ENCODE results near the gene DNAH6.

The DNAH6 gene

GRCh38 chr2:84832772-84833461 is 316.6 kb downstream of the DNAH6 start:
- Histone ChIP-seq H3K36me3 (ENCODE audit: control insufficient read depth in 4 of 4, insufficient read depth in 4 of 4, low read length in 3 of 4) (no peaks in the 10 kb centered on the region), H3K9me3 (ENCODE audit: control extremely low read depth in 1 of 5, control insufficient read depth in 4 of 5, insufficient read depth in 2 of 5, low read depth in 1 of 5, low read length in 4 of 5) (peaks cover 0 to 19% (median 5%) of the 10 kb centered on the region in 5 experiments), H3K4me3 (ENCODE audit: control insufficient read depth in 1 of 7, extremely low read depth in 1 of 7, insufficient read depth in 4 of 7, low read depth in 2 of 7, low read length in 6 of 7) (peak overlapping the region in 5 of 7 experiments; percentile 16 to 64 (median 42)), H3K27ac (ENCODE audit: insufficient read depth in 1 of 2, low read depth in 1 of 2, low read length in 2 of 2, poor library complexity in 1 of 2, severe bottlenecking in 2 of 2) (no peak overlapping the region), H3K4me1 (ENCODE audit: control extremely low read depth in 1 of 4, control insufficient read depth in 4 of 4, insufficient read depth in 4 of 4, low read length in 3 of 4) (peaks cover 0 to 40% (median 22%) of the 10 kb centered on the region in 4 experiments), H3K27me3 (replicated peaks in 2 of 5; ENCODE audit: control insufficient read depth in 4 of 5, insufficient read depth in 5 of 5, low read length in 4 of 5) (no peaks in the 10 kb centered on the region)
- peak; percentile 41 to 76 (median 74) for DNase-seq
- 0% methylated on average over 3 of the region's 5 CpGs for WGBS (ENCODE audit: insufficient coverage)
- ChIA-PET POLR2A (no interaction called here), CTCF (interaction anchor here (1.1 to 2.1 kb wide), 2 partner anchors 10 to 14 kb away, joined by 3 to 6 read pairs; no protein-coding TSS in a partner anchor)

GRCh38 chr2:84833481-84834150 is 317.3 kb downstream of the DNAH6 start:
- WGBS (ENCODE audit: insufficient coverage) = 97% methylated on average over 6 of the region's 12 CpGs
- POLR2A ChIA-PET = no interaction called here

GRCh38 chr2:84836215-84836614 is 319.9 kb downstream of the DNAH6 start:
- H3K9me3 ChIP-seq (ENCODE audit: control extremely low read depth in 1 of 5, control insufficient read depth in 4 of 5, insufficient read depth in 2 of 5, low read depth in 1 of 5, low read length in 4 of 5) = peaks cover 0 to 19% (median 5%) of the 10 kb centered on the region in 5 experiments
- ChIA-PET CTCF (no interaction called here), POLR2A (no interaction called here)
- H3K36me3 ChIP-seq (ENCODE audit: control insufficient read depth in 4 of 4, insufficient read depth in 4 of 4, low read length in 3 of 4) = no peaks in the 10 kb centered on the region
- no peak overlapping the region for H3K27ac ChIP-seq (ENCODE audit: insufficient read depth in 1 of 2, low read depth in 1 of 2, low read length in 2 of 2, poor library complexity in 1 of 2, severe bottlenecking in 2 of 2)
- H3K27me3 ChIP-seq (replicated peaks in 2 of 5; ENCODE audit: control insufficient read depth in 4 of 5, insufficient read depth in 5 of 5, low read length in 4 of 5) = peaks cover 0 to 15% (median 0%) of the 10 kb centered on the region in 5 experiments
- peak in 1 of 3 donors; percentile 15 for DNase-seq
- H3K4me1 ChIP-seq (ENCODE audit: control extremely low read depth in 1 of 4, control insufficient read depth in 4 of 4, insufficient read depth in 4 of 4, low read length in 3 of 4) = peaks cover 0 to 23% (median 13%) of the 10 kb centered on the region in 4 experiments
- no peak overlapping the region for H3K4me3 ChIP-seq (ENCODE audit: control insufficient read depth in 1 of 7, extremely low read depth in 1 of 7, insufficient read depth in 4 of 7, low read depth in 2 of 7, low read length in 6 of 7)
- WGBS (ENCODE audit: insufficient coverage) = no CpG with 5 or more reads among the region's 2 CpGs

More at GRCh38 chr2:84833481-84834150, 317.3 kb downstream of the DNAH6 start:
- H3K9me3 ChIP-seq (ENCODE audit: control extremely low read depth in 1 of 5, control insufficient read depth in 4 of 5, insufficient read depth in 2 of 5, low read depth in 1 of 5, low read length in 4 of 5) = peaks cover 0 to 19% (median 5%) of the 10 kb centered on the region in 5 experiments
- peak overlapping the region in 1 of 7 experiments; percentile 33 for H3K4me3 ChIP-seq (ENCODE audit: control insufficient read depth in 1 of 7, extremely low read depth in 1 of 7, insufficient read depth in 4 of 7, low read depth in 2 of 7, low read length in 6 of 7)
- no peaks in the 10 kb centered on the region for H3K27me3 ChIP-seq (replicated peaks in 2 of 5; ENCODE audit: control insufficient read depth in 4 of 5, insufficient read depth in 5 of 5, low read length in 4 of 5)
- H3K36me3 ChIP-seq (ENCODE audit: control insufficient read depth in 4 of 4, insufficient read depth in 4 of 4, low read length in 3 of 4) = no peaks in the 10 kb centered on the region
- CTCF ChIA-PET = interaction anchor here (2.1 kb wide), 1 partner anchor 10 kb away, joined by 6 read pairs; no protein-coding TSS in a partner anchor
- no peak for DNase-seq
- no peak overlapping the region for H3K27ac ChIP-seq (ENCODE audit: insufficient read depth in 1 of 2, low read depth in 1 of 2, low read length in 2 of 2, poor library complexity in 1 of 2, severe bottlenecking in 2 of 2)
- peaks cover 0 to 40% (median 22%) of the 10 kb centered on the region in 4 experiments for H3K4me1 ChIP-seq (ENCODE audit: control extremely low read depth in 1 of 4, control insufficient read depth in 4 of 4, insufficient read depth in 4 of 4, low read length in 3 of 4)

- H3K4me3 ChIP-seq (ENCODE audit: control insufficient read depth in 1 of 7, extremely low read depth in 1 of 7, insufficient read depth in 4 of 7, low read depth in 2 of 7, low read length in 6 of 7) = no peak overlapping the region
- ChIA-PET POLR2A (no interaction called here), CTCF (interaction anchor here (0.9 to 1.4 kb wide), 2 partner anchors 10 to 23 kb away, joined by 3 read pairs; no protein-coding TSS in a partner anchor)
- peaks cover 0 to 33% (median 4%) of the 10 kb centered on the region in 5 experiments for H3K27me3 ChIP-seq (replicated peaks in 2 of 5; ENCODE audit: control insufficient read depth in 4 of 5, insufficient read depth in 5 of 5, low read length in 4 of 5)
- no peaks in the 10 kb centered on the region for H3K36me3 ChIP-seq (ENCODE audit: control insufficient read depth in 4 of 4, insufficient read depth in 4 of 4, low read length in 3 of 4)
- no CpG with 5 or more reads among the region's 2 CpGs for WGBS (ENCODE audit: insufficient coverage)
- H3K4me1 ChIP-seq (ENCODE audit: control extremely low read depth in 1 of 4, control insufficient read depth in 4 of 4, insufficient read depth in 4 of 4, low read length in 3 of 4) = peaks cover 0 to 6% (median 3%) of the 10 kb centered on the region in 4 experiments
- H3K27ac ChIP-seq (ENCODE audit: insufficient read depth in 1 of 2, low read depth in 1 of 2, low read length in 2 of 2, poor library complexity in 1 of 2, severe bottlenecking in 2 of 2) = no peak overlapping the region
- no peak for DNase-seq
- H3K9me3 ChIP-seq (ENCODE audit: control extremely low read depth in 1 of 5, control insufficient read depth in 4 of 5, insufficient read depth in 2 of 5, low read depth in 1 of 5, low read length in 4 of 5) = peaks cover 0 to 19% (median 5%) of the 10 kb centered on the region in 5 experiments
These were observed 322.3 kb downstream of the DNAH6 start for GRCh38 chr2:84838434-84839145.

GRCh38 chr2:84839851-84840250 is 323.6 kb downstream of the DNAH6 start:
- H3K36me3 ChIP-seq (ENCODE audit: control insufficient read depth in 4 of 4, insufficient read depth in 4 of 4, low read length in 3 of 4) = no peaks in the 10 kb centered on the region
- CTCF ChIA-PET = interaction anchor here (2.0 kb wide), 1 partner anchor 11 kb away, joined by 4 read pairs; no protein-coding TSS in a partner anchor
- no peak for DNase-seq
- H3K27me3 ChIP-seq (replicated peaks in 2 of 5; ENCODE audit: control insufficient read depth in 4 of 5, insufficient read depth in 5 of 5, low read length in 4 of 5) = peaks cover 0 to 42% (median 10%) of the 10 kb centered on the region in 5 experiments
- WGBS (ENCODE audit: insufficient coverage) = 94% methylated on average over 4 of the region's 4 CpGs
- H3K4me3 ChIP-seq (ENCODE audit: control insufficient read depth in 1 of 7, extremely low read depth in 1 of 7, insufficient read depth in 4 of 7, low read depth in 2 of 7, low read length in 6 of 7) = no peak overlapping the region
- POLR2A ChIA-PET = no interaction called here
- peaks cover 0 to 19% (median 5%) of the 10 kb centered on the region in 5 experiments for H3K9me3 ChIP-seq (ENCODE audit: control extremely low read depth in 1 of 5, control insufficient read depth in 4 of 5, insufficient read depth in 2 of 5, low read depth in 1 of 5, low read length in 4 of 5)
- H3K4me1 ChIP-seq (ENCODE audit: control extremely low read depth in 1 of 4, control insufficient read depth in 4 of 4, insufficient read depth in 4 of 4, low read length in 3 of 4) = no peaks in the 10 kb centered on the region
- H3K27ac ChIP-seq (ENCODE audit: insufficient read depth in 1 of 2, low read depth in 1 of 2, low read length in 2 of 2, poor library complexity in 1 of 2, severe bottlenecking in 2 of 2) = no peak overlapping the region

- Histone ChIP-seq H3K4me1 (ENCODE audit: control extremely low read depth in 1 of 4, control insufficient read depth in 4 of 4, insufficient read depth in 4 of 4, low read length in 3 of 4) (peaks cover 0 to 1% (median 1%) of the 10 kb centered on the region in 4 experiments), H3K4me3 (ENCODE audit: control insufficient read depth in 1 of 7, extremely low read depth in 1 of 7, insufficient read depth in 4 of 7, low read depth in 2 of 7, low read length in 6 of 7) (no peak overlapping the region), H3K27ac (ENCODE audit: insufficient read depth in 1 of 2, low read depth in 1 of 2, low read length in 2 of 2, poor library complexity in 1 of 2, severe bottlenecking in 2 of 2) (no peak overlapping the region), H3K36me3 (ENCODE audit: control insufficient read depth in 4 of 4, insufficient read depth in 4 of 4, low read length in 3 of 4) (no peaks in the 10 kb centered on the region), H3K9me3 (ENCODE audit: control extremely low read depth in 1 of 5, control insufficient read depth in 4 of 5, insufficient read depth in 2 of 5, low read depth in 1 of 5, low read length in 4 of 5) (peaks cover 0 to 19% (median 5%) of the 10 kb centered on the region in 5 experiments), H3K27me3 (replicated peaks in 2 of 5; ENCODE audit: control insufficient read depth in 4 of 5, insufficient read depth in 5 of 5, low read length in 4 of 5) (peaks cover 0 to 42% (median 10%) of the 10 kb centered on the region in 5 experiments)
- 97% methylated on average over 3 of the region's 3 CpGs for WGBS (ENCODE audit: insufficient coverage)
- ChIA-PET CTCF (interaction anchor here (2.0 kb wide), 1 partner anchor 10 kb away, joined by 4 read pairs; no protein-coding TSS in a partner anchor), POLR2A (no interaction called here)
- no peak for DNase-seq
These were observed 324.0 kb downstream of the DNAH6 start for GRCh38 chr2:84840306-84840705.

All from common myeloid progenitor, CD34-positive (primary cell).